ENCODE measurements around the gene TRMT2B.
"Not testable (repeated sequence)": the region's sequence is repeated elsewhere in the genome, so short reads cannot be mapped to it uniquely, and the experiment has no call there.

Gene TRMT2B

GRCh38 chrX:101009090-101009489 is 42.8 kb downstream of the TRMT2B start:
- no peak for DNase-seq (ENCODE audit: low spot score)

GRCh38 chrX:100999451-100999850 is 52.5 kb downstream of the TRMT2B start:
- no peak for DNase-seq (ENCODE audit: low spot score)

DNA sequence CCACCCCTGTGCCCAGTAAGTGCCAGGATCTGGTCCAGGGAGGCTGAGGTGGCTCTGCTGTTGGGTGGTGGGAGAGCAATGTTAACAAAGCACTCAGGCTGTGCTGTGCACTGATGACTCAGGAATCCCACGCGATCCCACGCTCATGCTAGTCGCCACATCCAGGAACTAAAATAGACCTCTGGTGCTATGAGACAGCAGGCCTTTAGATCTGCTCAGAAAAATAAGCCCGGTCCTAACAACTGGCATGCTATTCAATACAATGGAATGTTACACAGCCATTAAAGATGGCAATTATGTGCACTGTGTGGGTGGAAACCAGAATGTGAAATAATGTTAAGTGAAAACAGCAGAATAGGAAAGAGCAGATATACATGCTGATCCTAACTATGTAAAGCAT is 56.4 kb downstream of the TRMT2B start:
- peak; percentile 16 for DNase-seq (ENCODE audit: low spot score)

- peak; percentile 20 for DNase-seq (ENCODE audit: low spot score)
These were observed 57.3 kb downstream of the TRMT2B start for GRCh38 chrX:100994352-100995281.

GRCh38 chrX:100990139-100990538 is 61.8 kb downstream of the TRMT2B start:
- no peak for DNase-seq (ENCODE audit: low spot score)

GRCh38 chrX:100984818-100985217 is 67.1 kb downstream of the TRMT2B start:
- no peak for DNase-seq (ENCODE audit: low spot score)

GRCh38 chrX:100981498-100981845 is 70.4 kb downstream of the TRMT2B start:
- DNase-seq (ENCODE audit: low spot score): not testable (repeated sequence)

- DNase-seq (ENCODE audit: low spot score): peak; percentile 9
These were observed 71.1 kb downstream of the TRMT2B start for GRCh38 chrX:100980608-100981497.

GRCh38 chrX:100979881-100980607 is 71.9 kb downstream of the TRMT2B start:
- no peak for DNase-seq (ENCODE audit: low spot score)

DNA sequence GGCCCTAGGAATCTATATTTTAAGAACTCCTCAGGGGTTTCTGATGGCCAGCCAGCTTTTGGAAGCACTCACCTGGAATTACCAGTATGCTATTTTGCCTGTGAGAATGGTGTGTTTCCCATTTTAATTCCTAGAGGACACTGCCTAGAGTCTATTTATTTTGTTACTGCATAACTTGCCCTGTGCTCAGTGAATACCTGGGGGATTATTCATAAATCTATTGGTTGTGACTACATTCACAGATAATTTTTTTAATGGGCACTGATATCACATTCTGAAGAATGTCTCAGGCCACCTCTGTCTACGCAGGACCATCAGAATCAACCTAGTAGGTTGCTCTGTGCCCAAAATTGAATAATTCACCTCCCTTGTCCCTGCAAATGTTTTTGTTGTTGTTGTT is 75.7 kb downstream of the TRMT2B start:
- DNase-seq (ENCODE audit: low spot score): no peak

DNA sequence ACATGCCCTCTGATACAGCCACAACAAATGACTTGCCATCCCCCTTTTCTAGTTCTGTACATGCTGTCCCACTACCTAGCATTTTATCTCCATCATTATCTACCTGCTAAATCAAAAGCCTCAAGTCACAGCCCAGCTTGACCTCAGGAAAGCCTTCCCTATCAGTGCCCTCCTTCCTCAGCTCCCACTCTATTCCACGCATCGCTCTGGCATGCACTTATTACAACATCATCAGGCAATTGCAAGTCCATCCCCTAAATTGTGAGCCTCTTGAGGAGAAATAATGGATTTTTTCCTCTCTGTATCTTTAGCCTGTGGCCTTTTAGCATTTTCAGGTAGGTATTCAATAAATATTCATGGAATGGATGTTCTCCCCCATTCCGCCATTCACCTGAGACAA is 76.7 kb downstream of the TRMT2B start:
- DNase-seq (ENCODE audit: low spot score): no peak

DNA sequence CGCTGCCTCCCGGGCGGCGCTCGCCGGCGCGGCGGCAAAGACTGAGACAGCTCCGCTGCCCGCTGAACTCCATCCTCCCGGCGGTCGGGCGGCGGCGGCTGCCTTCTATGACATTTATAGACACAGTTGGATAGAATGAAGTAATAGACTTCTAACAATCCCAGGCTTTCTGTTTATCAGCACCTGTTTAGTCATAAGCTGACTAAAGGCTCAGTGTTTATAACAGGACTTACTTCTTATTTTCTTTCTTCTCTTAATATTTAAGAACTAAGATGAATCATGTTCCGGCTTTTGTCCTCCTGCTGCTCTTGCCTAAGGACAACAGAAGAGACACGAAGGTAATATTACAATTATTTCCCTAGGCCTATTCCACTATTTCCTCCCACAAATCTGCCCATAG is 78.5 kb downstream of the TRMT2B start:
- no peak for DNase-seq (ENCODE audit: low spot score)

- DNase-seq (ENCODE audit: low spot score): no peak
These were observed 82.0 kb downstream of the TRMT2B start for GRCh38 chrX:100969936-100970335.

DNA sequence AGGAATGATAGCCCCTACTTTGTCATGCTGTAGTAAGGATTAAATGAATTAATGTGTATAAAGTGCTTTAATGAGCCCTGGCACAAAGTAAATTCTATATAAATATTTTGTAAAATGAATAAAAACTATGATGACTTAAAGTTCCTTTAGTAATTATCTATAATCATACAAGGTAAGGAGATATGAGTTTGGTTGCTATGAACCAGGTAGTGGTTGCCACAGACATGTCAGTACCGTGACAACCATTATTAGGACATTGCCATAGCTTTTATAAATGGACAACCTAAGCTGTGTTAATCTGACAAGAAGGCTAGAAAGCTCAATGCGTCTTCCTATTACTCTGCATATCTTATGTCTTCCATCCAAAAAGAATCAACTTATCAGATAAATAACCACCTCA is 82.5 kb downstream of the TRMT2B start, which contains the start of gene ARL13A:
TSS of gene ARL13A (plus strand) at position 301 of the 400 bp plus-strand sequence. CDS start 3,982 bp downstream, outside the sequence.
- DNase-seq (ENCODE audit: low spot score): no peak

- no peak for DNase-seq (ENCODE audit: low spot score)
These were observed 87.5 kb downstream of the TRMT2B start for GRCh38 chrX:100964362-100964761.

DNA sequence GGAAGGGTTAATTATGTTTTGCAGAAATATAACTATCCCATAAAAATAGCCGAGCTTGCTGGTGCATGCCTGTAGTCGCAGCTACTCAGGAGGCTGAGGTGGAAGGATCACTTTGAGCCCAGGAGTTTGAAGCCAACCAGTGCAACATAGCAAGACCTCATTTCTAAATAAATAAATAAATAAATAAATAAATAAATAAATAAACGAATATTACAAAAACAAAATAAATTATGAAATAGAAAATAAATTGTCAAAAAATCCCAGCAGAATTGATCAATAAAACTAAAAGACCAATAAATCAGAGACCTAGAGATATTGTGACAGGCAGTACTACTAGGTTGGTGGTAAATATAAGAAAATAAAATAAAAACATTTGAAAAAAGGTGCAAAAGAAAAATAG is 89.1 kb downstream of the TRMT2B start:
- DNase-seq (ENCODE audit: low spot score): no peak
